ENCODE results near the gene VTCN1.

VTCN1 gene

GRCh38 chr1:117096951-117097408 is 113.7 kb downstream of the VTCN1 start:
- no peak for DNase-seq (ENCODE audit: low read depth, low spot score)

- no peak for DNase-seq (ENCODE audit: low read depth, low spot score)
These were observed 115.7 kb downstream of the VTCN1 start for GRCh38 chr1:117094841-117095604.

- peak; percentile 17 for DNase-seq (ENCODE audit: low read depth, low spot score)
These were observed 116.7 kb downstream of the VTCN1 start for GRCh38 chr1:117093870-117094621.
